GM21447 (cell line): ENCODE results near the gene SRRM3.
"Not testable (repeated sequence)": the region's sequence is repeated elsewhere in the genome, so short reads cannot be mapped to it uniquely, and the experiment has no call there.

ENCODE experiments used
- ATAC-seq: cut with Tn5 transposase; IDR thresholded peaks from one replicate; pipeline ENCODE4 v1.9.1; 2021; ENCODE audit not compliant: unreplicated experiment

Gene SRRM3

DNA sequence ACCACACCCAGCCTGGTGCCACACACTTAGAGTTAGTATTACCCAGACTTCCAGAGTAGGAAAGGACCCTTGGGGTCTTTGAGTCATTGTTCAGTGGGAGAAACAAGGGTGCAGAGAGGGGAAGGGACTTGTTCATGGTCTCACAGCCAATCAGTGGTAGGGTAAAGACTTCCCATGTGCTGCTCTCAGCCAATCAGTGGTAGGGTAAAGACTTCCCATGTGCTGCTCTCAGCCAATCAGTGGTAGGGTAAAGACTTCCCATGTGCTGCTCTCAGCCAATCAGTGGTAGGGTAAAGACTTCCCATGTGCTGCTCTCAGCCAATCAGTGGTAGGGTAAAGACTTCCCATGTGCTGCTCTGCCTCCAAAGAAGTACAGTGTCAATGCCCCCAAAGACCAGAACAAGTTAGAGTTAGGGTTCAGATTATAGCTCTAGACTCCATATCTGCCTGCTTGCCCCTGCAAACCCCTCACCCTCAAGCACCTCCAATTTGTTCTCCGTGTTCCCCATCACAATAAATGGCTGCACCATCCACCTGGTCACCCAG is 25.3 kb downstream of the SRRM3 start:
- not testable (repeated sequence) for ATAC-seq

DNA sequence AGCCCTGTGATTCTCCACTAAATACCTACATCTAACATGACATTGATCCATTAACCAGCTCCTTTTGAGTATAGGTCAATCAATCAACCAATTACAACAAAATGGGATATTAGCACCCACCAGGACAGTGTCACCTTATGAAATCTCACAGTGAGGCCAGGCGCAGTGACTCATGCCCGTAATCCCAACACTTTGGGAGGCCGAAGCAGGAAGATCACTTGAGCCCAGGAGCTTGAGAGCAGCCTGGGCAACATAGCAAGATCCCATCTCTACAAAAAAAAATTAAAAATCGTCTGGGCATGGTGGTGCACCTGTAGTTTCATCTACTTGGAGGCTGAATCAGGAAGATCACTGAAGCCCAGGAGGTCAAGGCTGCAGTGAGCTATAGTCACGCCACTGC is 28.5 kb downstream of the SRRM3 start:
- ATAC-seq = no peak

DNA sequence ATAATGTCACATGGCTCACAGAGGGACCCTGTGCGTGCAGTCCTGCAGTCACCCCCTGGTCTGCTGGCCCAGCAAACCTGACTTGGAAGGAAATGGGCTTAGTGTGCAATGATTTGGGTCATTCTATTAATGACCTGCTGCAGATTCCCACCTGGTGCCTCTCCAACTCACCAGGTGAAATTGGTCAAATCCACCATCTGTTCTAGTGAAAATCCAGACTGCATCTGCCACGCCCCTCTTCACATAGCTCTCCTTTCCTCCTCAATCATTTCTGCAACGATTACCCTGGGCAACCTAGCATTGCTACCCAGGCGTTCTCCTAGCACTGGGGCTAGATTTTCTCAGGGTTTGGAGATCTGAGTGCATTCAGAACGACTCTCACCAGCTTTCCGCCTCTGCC is 29.4 kb downstream of the SRRM3 start:
- ATAC-seq = no peak

DNA sequence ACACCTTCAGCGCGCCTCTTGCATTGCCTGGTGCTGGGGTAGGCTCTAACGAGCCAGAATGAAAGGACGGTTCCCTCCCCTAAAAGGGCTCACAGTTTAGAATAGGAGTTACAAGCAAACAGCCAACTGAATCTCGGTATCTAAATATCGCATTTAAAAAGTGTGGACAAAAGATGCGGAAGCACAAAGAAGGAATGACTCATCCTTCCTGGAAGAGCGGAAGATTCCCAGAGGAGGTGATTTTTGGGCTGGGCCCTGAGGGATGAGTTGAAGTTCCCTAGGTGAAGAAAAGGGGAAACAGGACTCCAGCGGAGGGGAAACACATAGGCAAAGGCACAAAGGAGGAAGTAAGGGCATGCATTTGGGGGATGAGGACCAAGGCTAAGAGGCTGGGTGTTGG is 29.9 kb downstream of the SRRM3 start:
- no peak for ATAC-seq

DNA sequence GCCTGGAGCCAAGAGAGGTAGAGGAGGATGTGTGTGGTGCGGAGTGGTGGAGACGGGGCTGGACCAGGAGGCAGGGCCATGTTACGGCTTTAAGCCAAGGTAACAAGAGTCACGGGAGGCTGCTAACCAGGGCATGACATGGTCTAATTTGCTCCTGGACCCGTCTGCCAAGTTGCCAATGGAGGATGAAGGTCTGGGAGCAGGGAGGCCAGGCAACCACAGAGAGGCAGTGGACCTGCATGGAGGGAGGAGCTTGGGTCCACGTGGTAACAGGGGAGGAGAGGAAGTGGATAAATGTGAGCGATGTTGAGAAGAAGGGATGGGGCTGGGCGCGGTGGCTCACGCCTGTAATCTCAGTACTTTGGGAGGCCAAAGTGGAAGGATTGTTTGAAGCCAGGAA is 31.0 kb downstream of the SRRM3 start:
- ATAC-seq = no peak

DNA sequence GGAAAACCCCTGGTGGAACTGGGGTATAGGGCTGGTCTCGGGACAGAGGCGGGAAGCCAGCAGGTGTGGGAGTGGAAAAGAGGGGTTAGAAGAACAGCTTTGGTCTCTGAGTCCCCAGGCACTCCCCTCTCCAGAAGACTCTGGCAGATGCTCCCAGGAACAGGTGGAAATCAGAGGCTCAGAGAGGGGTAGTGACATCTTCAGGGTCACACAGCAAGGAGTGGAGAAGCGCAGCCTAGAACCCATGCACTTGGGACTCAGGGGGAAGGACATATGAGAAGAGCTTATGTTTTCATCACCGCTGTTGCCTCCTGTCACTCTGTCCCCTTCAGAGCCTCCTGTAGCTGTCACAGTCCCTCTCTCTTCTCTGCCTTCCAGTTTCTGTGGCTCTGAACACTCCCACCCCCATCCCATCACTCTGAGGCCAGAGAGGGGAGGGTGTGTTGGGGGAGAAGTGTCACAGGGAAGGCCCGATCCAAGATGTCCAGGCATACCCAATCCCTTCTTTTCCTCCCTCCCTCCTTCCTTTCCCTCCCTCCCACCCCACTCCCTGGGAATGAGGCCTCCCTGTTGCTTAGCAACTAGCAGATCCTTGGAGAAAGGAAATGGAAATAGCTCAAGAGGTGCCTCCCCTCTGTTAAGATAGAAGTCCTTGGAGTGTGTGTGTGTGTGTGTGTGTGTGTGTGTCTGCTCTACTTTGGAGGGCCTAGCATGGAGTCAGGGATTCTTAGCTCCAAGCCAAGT is 32.0 kb downstream of the SRRM3 start:
- no peak for ATAC-seq

DNA sequence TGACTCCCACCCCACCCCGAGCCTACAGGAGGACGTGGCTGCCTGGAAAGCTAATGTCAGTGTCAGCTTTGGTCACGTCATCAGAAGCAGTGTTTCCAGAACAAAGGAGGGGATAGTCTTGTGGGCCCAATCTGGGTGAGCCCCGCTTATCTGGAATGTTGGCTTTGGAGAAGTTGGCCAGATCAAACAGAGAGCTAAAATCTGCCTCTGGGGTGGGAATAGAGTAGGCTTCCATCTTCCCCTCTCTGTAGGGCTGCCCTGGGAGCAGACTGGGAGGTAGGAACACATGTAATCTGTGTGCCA is 32.5 kb downstream of the SRRM3 start:
- ATAC-seq = no peak

DNA sequence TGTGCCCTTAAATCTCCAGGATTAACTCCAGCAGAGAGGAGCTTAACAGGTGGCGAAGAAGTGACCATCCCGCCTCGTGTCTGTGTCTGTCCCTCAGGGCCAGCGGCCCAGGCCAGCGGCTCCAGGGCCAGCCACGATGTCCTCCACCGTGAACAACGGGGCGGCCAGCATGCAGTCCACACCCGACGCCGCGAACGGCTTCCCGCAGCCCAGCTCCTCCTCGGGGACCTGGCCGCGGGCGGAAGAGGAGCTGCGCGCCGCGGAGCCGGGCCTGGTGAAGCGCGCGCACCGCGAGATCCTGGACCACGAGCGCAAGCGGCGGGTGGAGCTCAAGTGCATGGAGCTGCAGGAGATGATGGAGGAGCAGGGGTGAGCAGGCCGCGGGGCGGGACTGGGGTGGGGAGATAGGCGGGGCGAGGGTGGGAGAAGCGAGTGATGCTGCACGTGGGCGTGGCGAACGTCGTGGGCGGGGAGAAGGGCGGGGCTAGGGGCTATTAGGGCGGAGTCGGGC is 33.3 kb downstream of the SRRM3 start:
- ATAC-seq = peak; percentile 50

DNA sequence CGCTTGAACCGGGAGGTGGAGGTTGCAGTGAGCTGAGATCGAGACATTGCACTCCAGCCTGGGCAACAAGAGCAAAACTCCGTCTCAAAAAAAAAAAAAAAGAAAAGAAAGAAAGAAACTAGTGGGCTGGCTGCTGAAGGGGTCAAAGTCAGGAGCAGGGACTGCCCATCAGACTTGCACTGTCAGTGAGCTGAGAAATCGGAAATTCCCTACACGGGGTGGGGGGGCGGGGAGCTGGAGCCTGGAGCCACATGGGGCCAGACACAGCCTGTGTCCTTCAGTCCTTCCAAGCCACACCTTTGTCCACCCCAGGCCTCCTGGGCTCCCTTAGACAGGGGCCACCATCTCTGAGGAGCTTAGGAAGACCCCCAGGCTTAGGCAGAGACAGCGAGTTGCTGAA is 34.5 kb downstream of the SRRM3 start:
- no peak for ATAC-seq

DNA sequence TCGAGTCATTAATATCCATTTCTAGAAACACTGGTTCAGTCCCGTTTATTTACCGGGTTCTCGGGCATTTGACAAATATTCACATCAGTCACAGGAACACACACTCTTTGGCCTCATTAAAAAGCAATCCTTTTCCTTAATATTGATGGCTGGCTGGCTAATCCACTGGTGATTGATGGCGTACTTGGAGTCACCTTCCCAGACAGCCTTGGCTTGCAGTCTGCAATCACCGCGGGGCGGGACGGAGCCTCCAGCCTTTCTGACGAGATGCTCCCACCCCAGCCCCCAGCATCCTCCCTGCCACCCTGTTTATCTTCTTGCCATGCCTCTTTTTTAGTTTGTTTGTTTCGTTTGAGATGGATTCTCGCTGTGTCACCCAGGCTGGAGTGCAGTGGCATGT is 36.6 kb downstream of the SRRM3 start:
- no peak for ATAC-seq

DNA sequence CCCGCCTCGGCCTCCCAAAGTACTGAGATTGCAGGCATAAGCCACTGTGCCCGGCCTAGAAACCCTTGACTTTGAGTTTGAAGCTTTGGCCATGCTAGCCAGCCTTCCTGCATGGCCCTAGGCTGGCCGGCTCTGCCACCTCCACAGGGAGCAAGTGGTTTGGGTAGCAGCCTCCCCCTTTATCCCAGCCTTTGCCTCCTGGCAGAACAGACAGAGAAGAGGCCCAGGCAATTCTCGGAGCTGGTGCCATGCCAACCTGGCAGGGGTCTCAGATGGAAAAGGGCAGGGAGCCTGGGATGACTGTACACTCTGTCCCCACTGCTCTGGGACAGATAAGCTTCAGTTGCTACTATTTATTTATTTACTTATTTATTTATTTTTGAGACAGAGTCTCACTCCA is 39.4 kb downstream of the SRRM3 start:
- ATAC-seq = no peak

DNA sequence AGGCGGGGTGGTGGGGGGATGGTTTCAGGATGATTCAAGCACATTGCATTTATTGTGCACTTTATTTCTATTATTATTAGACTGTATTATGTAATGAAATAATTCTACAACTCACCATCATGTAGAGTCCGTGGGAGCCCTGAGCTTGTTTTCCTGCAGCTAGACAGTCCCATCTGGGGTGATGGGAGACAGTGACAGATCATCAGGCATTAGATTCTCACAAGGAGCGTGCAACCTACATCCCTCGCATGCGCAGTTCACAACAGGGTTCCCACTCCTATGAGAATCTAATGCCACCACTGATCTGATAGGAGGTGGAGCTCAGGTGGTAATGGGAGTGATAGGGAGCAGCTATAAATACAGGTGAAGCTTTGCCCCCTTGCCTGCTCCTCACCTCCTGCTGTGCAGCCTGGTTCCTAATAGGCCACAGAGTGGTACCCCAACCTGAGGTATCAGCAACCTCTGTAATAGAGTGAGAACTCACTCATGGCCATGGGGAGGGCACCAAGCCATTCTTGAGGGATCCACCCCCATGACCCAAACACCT is 40.9 kb downstream of the SRRM3 start:
- ATAC-seq = not testable (repeated sequence)

DNA sequence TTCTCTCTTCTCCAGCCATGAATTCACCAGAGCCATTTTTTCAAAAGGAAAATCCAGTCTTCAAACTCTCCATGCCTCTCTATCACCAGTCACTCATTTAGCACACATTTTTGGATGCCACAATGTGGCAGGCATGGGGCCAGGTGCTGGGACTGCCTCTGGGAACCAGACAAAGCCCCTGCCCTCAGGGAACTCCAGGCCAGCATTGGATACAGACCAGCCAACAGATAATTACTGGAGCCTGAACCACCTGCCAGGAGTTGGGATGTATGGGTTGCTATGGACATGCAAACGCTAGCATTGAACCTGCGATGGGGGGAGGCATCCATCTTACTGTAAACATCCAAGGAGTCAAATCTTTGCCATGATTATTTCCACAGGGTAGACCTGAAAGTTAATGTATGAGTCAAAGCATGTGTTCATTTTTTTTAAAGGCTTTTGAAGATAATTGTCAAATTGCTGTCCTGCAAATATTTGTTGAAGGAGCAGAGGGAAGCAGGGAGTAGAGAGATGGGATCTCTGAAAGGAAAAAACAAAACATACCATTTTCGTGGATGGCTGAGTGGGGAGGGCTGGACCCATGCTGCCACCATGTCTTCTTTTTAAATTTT is 43.2 kb downstream of the SRRM3 start:
- ATAC-seq = no peak

DNA sequence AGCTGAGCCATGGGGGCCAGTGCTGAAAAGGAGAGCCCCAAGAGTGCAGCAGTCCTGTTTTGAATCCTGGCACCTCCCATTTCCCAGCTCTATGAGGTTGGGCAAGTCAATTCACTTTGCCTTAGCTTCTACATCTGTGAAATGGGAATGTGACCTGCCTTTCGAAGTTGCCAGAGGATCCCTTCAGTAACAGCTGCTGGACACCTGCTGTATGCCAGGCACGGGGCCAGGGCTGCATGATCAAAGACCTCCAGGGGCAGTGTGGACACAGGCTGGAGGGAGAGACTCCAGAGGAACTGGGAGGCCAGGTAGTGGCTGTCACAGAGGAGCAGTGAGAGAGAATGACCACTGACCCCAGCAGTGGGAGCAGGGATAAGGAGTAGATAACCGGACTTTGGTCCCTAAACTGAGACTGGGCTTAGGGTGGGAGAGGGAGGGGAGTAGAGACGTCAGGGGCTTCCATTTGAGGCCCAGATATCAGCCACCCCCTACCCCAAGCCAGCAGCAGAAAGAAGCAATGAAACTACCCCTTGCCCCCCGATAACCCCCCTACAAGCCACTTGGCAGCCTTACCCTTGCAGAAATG is 45.2 kb downstream of the SRRM3 start:
- no peak for ATAC-seq

DNA sequence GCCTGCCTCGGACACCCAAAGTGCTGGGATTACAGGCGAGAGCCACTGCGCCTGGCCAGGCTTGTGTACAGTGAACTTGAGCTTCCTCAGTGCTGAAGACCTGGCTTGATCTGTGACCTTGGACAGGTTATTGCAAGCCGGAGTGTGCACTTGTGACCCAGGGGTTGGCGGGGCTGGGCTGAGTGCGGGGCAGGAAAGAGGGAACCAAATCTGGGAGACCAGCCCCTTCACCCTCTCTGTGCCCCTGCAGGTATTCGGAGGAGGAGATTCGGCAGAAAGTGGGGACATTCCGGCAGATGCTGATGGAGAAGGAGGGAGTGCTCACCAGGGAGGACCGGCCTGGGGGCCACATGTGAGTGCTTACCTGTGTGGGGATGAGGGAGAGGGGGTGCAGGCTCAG is 46.2 kb downstream of the SRRM3 start:
- no peak for ATAC-seq

DNA sequence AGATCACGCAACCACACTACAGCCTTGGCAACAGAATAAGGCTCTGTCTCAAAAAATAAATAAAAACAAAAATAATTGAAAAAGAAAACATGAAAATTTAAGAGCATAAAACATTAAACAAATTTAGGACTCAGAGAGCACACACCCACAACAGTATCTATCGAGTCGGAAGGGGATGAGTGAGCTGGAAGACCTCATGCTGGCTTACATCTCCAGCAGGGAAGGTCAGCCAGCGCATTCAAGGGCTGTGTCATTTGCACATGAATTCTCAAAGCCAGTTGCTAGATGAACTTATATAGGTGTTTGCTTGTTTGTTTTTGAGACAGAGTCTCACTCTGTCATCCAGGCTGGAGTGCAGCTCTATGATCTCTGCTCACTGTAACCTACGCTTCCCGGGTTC is 50.3 kb downstream of the SRRM3 start:
- ATAC-seq = no peak

DNA sequence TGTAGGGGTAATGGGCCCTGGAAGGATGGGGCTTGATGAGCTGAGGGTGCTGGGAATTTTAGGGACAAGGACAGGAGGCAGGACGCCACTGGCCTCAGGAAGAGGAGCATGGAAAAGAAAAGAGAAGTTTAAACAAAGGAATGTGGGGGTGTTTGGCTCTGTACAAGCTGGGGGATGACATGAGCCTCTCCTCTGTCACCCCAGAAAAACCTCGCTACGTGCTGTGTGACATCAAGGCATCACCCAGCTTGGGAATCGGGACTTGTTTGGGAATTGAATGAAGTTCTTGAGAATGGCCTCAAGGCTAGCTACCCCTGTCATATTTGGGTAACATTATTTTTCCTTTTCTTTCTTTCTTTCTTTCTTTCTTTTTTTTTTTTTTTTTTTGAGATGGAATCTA is 53.1 kb downstream of the SRRM3 start:
- ATAC-seq = no peak

DNA sequence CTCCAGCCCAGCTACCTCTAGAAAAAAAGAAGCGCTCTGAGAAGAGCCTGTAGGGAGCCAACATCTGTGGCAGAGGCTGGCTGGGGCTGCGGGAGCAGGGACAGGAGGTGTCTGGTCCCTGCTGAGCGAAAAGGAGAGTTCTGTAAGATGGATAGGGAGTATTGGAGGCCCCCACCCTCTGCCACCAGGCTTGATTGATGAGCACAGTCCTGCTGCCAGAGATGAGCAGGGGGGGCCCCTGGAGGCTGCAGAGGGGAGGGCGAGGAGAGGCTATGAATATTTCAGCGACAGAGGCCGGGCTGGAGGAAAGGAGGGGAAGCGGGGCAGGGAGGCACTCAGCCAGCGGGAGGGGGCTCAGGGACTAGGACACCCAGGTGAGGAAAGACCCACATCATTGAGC is 56.3 kb downstream of the SRRM3 start:
- no peak for ATAC-seq

DNA sequence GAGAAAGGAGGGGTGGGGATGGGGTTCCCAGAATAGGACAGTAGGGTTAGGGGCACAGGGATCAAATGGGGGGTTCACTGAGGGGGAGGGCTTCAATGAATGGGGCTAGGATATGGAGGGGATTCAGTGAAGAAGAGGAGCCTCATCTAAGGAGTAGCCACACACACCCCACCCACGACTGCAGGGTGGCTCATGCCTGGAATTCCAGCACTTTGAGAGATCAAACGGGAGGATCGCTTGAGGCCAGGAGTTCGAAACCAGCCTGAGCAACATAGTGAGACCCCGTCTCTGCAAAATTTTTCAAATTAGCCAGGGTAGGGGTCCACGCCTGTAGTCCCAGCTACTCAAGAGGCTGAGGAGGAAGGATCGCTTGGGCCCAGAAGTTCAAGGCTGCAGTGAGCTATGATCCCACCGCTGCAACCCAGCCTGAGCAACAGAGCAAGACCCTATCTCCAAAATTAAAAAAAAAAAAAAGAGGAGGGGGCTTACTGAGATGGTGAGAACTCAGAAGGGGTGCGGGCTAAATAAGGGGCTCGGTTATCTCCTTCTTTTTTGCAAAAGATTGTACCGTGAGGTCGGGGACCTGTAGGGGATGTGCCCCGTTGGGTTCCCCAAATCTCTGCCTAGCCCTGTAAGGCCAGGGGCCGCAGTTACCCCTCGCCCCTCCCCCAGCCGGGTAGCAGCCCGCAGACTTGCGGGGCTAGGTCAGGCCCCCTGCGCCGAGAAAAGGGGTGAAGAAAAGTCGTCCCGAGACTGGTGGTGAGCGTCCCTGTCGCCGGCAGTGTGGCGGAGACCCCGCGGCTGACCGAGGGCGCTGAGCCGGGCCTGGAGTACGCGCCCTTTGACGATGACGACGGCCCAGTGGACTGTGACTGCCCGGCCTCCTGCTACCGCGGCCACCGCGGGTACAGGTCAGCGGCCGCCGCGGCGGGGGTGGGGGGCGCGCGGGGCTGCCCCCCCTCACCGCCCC is 57.7 kb downstream of the SRRM3 start:
- no peak for ATAC-seq

DNA sequence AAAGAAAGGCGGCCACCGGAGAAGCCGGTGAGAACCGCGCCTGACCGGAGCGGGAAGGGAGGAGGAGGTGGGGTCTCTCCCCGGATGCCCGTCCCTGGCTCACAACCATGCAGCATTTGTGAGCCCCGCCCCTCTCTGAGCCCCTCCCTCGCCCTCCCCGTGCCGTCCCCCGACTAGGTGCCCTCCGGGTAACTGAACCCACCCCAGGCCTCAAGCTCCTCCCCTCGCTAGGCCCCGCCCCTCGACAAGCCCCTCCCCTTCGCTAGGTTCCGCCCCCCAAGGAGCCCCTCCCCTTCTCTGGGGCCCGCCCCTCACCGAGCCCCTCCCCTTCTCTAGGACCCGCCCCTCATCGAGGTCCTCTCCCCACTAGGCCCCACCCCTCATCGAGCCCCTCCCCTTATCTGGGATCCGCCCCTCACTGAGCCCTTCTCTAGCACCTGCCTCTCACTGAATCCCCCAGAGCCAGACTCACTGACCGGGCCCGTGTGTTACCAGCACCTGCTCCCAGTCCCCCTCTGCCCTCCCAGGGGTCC is 58.5 kb downstream of the SRRM3 start:
- no peak for ATAC-seq

DNA sequence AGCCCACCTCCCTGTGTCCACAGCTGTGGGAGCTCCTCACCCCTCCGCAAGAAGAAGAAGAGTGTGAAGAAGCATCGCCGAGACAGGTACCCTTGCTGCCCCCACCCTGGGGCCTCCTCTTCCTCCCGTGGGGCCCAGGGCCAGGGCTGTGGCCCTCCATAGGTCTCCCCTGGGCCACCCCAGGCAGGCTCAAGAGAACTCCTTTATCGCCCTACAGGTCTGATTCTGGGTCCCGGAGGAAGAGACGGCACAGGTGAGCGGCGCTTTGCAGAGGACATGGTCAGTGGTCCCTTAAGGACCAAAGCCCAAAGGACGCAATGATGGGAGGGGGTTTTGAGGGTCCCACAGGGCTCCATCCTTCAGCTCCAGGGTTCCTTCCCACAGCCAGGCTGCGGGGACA is 59.6 kb downstream of the SRRM3 start:
- ATAC-seq = no peak
